SK-N-SH (cell line): ENCODE measurements around the gene KRTAP2-1. TPM values are rescaled to one million over a fixed set of nuclear protein-coding genes. Genes with fewer than 3 reads are reported as not detected.

Experiments used
- CTCF ChIA-PET: fragments of 300-600, 350-600 bp; formaldehyde crosslinking; extraction: SDS; loops from one replicate; lab custom pipeline; 2021; lab: Yijun Ruan, JAX
- POLR2A ChIA-PET: fragments of 350-600 bp; sonication (Branson Sonifier 250); formaldehyde crosslinking; extraction: SDS; loops from one replicate; lab custom pipeline; 2020; ENCODE audit warnings: antibody characterized with exemption, inconsistent platforms; lab: Yijun Ruan, JAX
- DNase-seq: peaks from one replicate; pipeline ENCODE4 v3.0.0; 2012
- H2AFZ ChIP-seq: fragments of 200-600 bp; sonication (generic); 2 replicates; pipeline ENCODE4 v1.8.1; 2016; ENCODE audit warnings: antibody characterized with exemption, mild to moderate bottlenecking, low read depth
- H3F3A ChIP-seq: fragments of 200-600 bp; sonication (generic); replicated peaks from 2 replicates; pipeline ENCODE3; 2016; ENCODE audit warnings: antibody characterized with exemption, mild to moderate bottlenecking; ENCODE audit not compliant: insufficient read depth
- H3K27ac ChIP-seq, 2 experiments: fragments of 200-500 bp in 1 of 2; fragments of 200-600 bp in 1 of 2; sonication (Bioruptor generic) in 1 of 2; sonication (generic), shearing (Covaris generic) in 1 of 2; 2 replicates each; pipeline versions ENCODE4 v1.5.1 to v1.6.1; 2014 to 2016; ENCODE audit warnings: low read depth in 2 of 2, inconsistent platforms in 1 of 2, low read length in 1 of 2, mild to moderate bottlenecking in 1 of 2, mixed read lengths in 1 of 2
- H3K27me3 ChIP-seq: fragments of 200-600 bp; sonication (generic), shearing (Covaris generic); 2 replicates; pipeline ENCODE4 v1.6.1; 2016; ENCODE audit warnings: mixed run types; ENCODE audit not compliant: insufficient read depth
- H3K36me3 ChIP-seq, 2 experiments: fragments of 200-500 bp in 1 of 2; fragments of 200-600 bp in 1 of 2; sonication (Bioruptor generic) in 1 of 2; sonication (generic) in 1 of 2; replicated peaks in 1 of 2; 2 replicates each; pipeline versions ENCODE3 to v1.5.1; 2014 to 2016; ENCODE audit warnings: low read length in 1 of 2, mild to moderate bottlenecking in 1 of 2; ENCODE audit not compliant: insufficient read depth in 2 of 2, control insufficient read depth in 1 of 2
- H3K4me1 ChIP-seq, 2 experiments: fragments of 200-500 bp in 1 of 2; fragments of 200-600 bp in 1 of 2; sonication (Bioruptor generic) in 1 of 2; sonication (generic), shearing (Covaris generic) in 1 of 2; 2 replicates each; pipeline versions ENCODE4 v1.5.1 to v1.6.1; 2014 to 2016; ENCODE audit warnings: low read depth in 1 of 2, low read length in 1 of 2, mixed run types in 1 of 2; ENCODE audit not compliant: insufficient read depth in 2 of 2, control insufficient read depth in 1 of 2
- H3K4me2 ChIP-seq: fragments of 200-600 bp; sonication (generic), shearing (Covaris generic); 2 replicates; pipeline ENCODE4 v1.6.1; 2017; ENCODE audit warnings: mixed run types
- H3K4me3 ChIP-seq, 2 experiments: fragments of 200-500 bp in 1 of 2; fragments of 200-600 bp in 1 of 2; sonication (Bioruptor generic) in 1 of 2; sonication (generic), shearing (Covaris generic) in 1 of 2; 2 replicates each; pipeline versions ENCODE4 v1.5.1 to v1.8.1; 2014 to 2016; ENCODE audit warnings: low read depth in 2 of 2, inconsistent platforms in 1 of 2, low read length in 1 of 2, mild to moderate bottlenecking in 1 of 2, mixed read lengths in 1 of 2, moderate library complexity in 1 of 2
- H3K79me2 ChIP-seq: fragments of 200-600 bp; sonication (generic); 2 replicates; pipeline ENCODE4 v1.8.1; 2017; ENCODE audit warnings: mild to moderate bottlenecking; ENCODE audit not compliant: insufficient read depth
- H3K9ac ChIP-seq: fragments of 200-600 bp; sonication (generic); 2 replicates; pipeline ENCODE4 v1.6.1; 2017; ENCODE audit warnings: mixed run types
- H3K9me2 ChIP-seq: fragments of 200-600 bp; sonication (generic); 2 replicates; pipeline ENCODE4 v1.6.1; 2017; ENCODE audit warnings: mixed run types
- H3K9me3 ChIP-seq: fragments of 200-600 bp; sonication (generic); 2 replicates; pipeline ENCODE4 v1.6.1; 2017; ENCODE audit warnings: mixed run types, mild to moderate bottlenecking, moderate library complexity
- H4K20me1 ChIP-seq: fragments of 200-600 bp; sonication (generic); 2 replicates; pipeline ENCODE4 v1.6.1; 2017; ENCODE audit warnings: mild to moderate bottlenecking, mixed run types; ENCODE audit not compliant: insufficient read depth
- CHD2 ChIP-seq: fragments of 150-350 bp; IDR thresholded peaks from 2 replicates; pipeline ENCODE4 v1.6.1; 2018; ENCODE audit warnings: low read length; ENCODE audit not compliant: partially characterized antibody
- ELF1 ChIP-seq: IDR thresholded peaks from 2 replicates; pipeline ENCODE4 v1.4.0; 2012
- FOXM1 ChIP-seq: IDR thresholded peaks from 2 replicates; pipeline ENCODE4 v1.4.0; 2012; ENCODE audit warnings: low read depth, mild to moderate bottlenecking
- GABPA ChIP-seq: IDR thresholded peaks from 2 replicates; pipeline ENCODE4 v1.4.0; 2012; ENCODE audit warnings: low read depth, mild to moderate bottlenecking
- GATA2 ChIP-seq: sonication (generic); formaldehyde crosslinking; IDR thresholded peaks from 2 replicates; pipeline ENCODE4 v1.5.0; 2020; ENCODE audit warnings: mild to moderate bottlenecking, missing genetic modification reagents
- MEF2A ChIP-seq: IDR thresholded peaks from 2 replicates; pipeline ENCODE4 v1.4.0; 2012; ENCODE audit warnings: low read depth, borderline replicate concordance
- MXI1 ChIP-seq: IDR thresholded peaks from 2 replicates; pipeline ENCODE4 v1.6.1; 2012; ENCODE audit warnings: mild to moderate bottlenecking, low read depth, low read length, improper control_type of control experiment
- NRF1 ChIP-seq: IDR thresholded peaks from 2 replicates; pipeline ENCODE4 v1.6.1; 2012; ENCODE audit warnings: low read depth, mild to moderate bottlenecking, low read length
- POLR2AphosphoS5 ChIP-seq: IDR thresholded peaks from 2 replicates; pipeline ENCODE4 v1.6.1; 2012; ENCODE audit warnings: low read depth, low read length
- RAD21 ChIP-seq: IDR thresholded peaks from 2 replicates; pipeline ENCODE4 v1.6.1; 2012; ENCODE audit warnings: mild to moderate bottlenecking, low read length
- RCOR1 ChIP-seq: fragments of 150-350 bp; IDR thresholded peaks from 2 replicates; pipeline ENCODE4 v1.6.1; 2017; ENCODE audit warnings: antibody characterized with exemption, low read length
- RFX5 ChIP-seq: IDR thresholded peaks from 2 replicates; pipeline ENCODE4 v1.6.1; 2012; ENCODE audit warnings: mild to moderate bottlenecking, improper control_type of control experiment, low read length
- RXRA ChIP-seq: IDR thresholded peaks from 2 replicates; pipeline ENCODE4 v1.4.0; 2012; ENCODE audit warnings: low read depth, mild to moderate bottlenecking, borderline replicate concordance
- SIN3A ChIP-seq: IDR thresholded peaks from 2 replicates; pipeline ENCODE4 v1.6.1; 2012; ENCODE audit warnings: low read depth, mild to moderate bottlenecking, low read length, moderate library complexity, borderline replicate concordance
- SMC3 ChIP-seq: IDR thresholded peaks from 2 replicates; pipeline ENCODE4 v1.6.1; 2012; ENCODE audit warnings: low read depth, low read length, improper control_type of control experiment
- TAF1 ChIP-seq: IDR thresholded peaks from 2 replicates; pipeline ENCODE4 v1.6.1; 2012; ENCODE audit warnings: low read depth, mild to moderate bottlenecking, low read length, moderate library complexity, borderline replicate concordance
- WGBS: methylation state at CpG from one replicate; pipeline ENCODE4 v1.1.6; 2017; ENCODE audit warnings: low lambda C conversion rate; 5-methylcytosine and 5-hydroxymethylcytosine counted together
- polyA plus RNA-seq, 3 experiments: library from polyadenylated mRNA; depleted of rRNA; stranded (reverse); fragments of >200 nt; gene quantifications; 2 replicates each; pipeline ENCODE4 v1.2.3, GENCODE V29; 2012
- TF ChIP-seq, protein P1 (sequence below): fragments of 150-350 bp; IDR thresholded peaks from 2 replicates; pipeline ENCODE4 v1.6.1; 2017; ENCODE audit warnings: antibody characterized with exemption, low read length, low read depth, borderline replicate concordance
- TF ChIP-seq, protein P2 (sequence below): fragments of 150-350 bp; IDR thresholded peaks from 2 replicates; pipeline ENCODE4 v1.6.1; 2016; ENCODE audit warnings: mild to moderate bottlenecking, low read depth, low read length
- TF ChIP-seq, protein P3 (sequence below): IDR thresholded peaks from 2 replicates; pipeline ENCODE4 v1.4.0; 2012; ENCODE audit warnings: low read depth, borderline replicate concordance
- TF ChIP-seq, protein P4 (sequence below): IDR thresholded peaks from 2 replicates; pipeline ENCODE4; 2012
- TF ChIP-seq, protein P5 (sequence below): IDR thresholded peaks from 2 replicates; pipeline ENCODE4 v1.4.0; 2012; ENCODE audit warnings: low read depth, borderline replicate concordance

KRTAP2-1 gene
- polyA plus RNA-seq, 1 of the 3 experiments (the other 2 are of a cell fraction): not detected

DNA sequence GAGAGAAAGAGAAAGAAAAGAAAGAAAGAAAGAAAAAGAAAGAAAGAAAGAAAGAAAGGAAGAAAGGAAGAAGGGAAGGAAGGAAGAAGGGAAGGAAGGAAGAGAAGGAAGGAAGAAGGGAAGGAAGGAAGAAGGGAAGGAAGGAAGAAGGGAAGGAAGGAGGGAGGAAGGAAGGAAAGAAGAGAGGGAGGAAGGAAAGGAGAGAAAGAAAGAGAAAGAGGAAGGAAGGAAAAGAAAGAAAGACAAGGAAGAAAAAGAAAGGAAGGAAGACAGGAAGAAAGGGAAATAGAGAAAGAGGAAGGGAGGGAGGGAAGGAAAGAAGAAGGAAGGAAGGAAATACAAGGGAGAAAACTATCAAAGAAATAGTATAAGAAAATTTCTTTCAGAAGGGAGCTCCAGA is 29.7 kb upstream of the KRTAP2-1 start (continued):
- no peak for TF ChIP-seq MXI1
- TF ChIP-seq, protein P1, sequence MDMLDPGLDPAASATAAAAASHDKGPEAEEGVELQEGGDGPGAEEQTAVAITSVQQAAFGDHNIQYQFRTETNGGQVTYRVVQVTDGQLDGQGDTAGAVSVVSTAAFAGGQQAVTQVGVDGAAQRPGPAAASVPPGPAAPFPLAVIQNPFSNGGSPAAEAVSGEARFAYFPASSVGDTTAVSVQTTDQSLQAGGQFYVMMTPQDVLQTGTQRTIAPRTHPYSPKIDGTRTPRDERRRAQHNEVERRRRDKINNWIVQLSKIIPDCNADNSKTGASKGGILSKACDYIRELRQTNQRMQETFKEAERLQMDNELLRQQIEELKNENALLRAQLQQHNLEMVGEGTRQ: no peak

DNA sequence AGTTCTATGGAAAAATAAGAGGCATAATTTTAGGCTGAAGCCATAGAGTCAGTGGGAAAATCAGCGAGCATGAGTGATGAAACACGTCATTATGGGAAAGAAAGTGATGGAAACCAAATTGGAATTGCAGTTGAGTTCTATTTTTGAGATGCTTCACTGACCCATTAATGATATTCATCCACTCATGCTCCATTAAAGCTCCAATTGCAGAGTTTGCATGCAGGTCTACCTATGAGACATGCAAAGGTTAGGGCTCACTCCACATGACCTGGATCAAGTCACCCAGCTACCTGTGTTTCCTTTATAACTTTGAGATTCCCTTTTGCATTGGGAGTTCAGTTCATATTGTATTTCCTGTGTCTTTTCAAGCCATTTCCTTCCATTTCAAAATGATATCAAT is 26.6 kb upstream of the KRTAP2-1 start:
- Histone ChIP-seq H3K36me3 (no peaks in the 10 kb centered on the region), H3K4me2 (no peak overlapping the region), H3K4me3 (no peak overlapping the region), H2AFZ (no peak overlapping the region), H3K9me3 (no peaks in the 10 kb centered on the region), H4K20me1 (no peaks in the 10 kb centered on the region), H3K9me2 (no peaks in the 10 kb centered on the region; the same call in 1 of the 2 replicates), H3K27me3 (no peaks in the 10 kb centered on the region), H3K9ac (no peak overlapping the region), H3F3A (no peaks in the 10 kb centered on the region), H3K27ac (no peak overlapping the region), H3K4me1 (no peaks in the 10 kb centered on the region), H3K79me2 (no peaks in the 10 kb centered on the region)
- ChIA-PET CTCF (interaction anchor here (2.1 kb wide), 1 partner anchor 475 kb away, joined by 6 read pairs; no protein-coding TSS in a partner anchor), POLR2A (no interaction called here)
- DNase-seq: no peak
- TF ChIP-seq GATA2 (no peak), RXRA (no peak), POLR2AphosphoS5 (no peak), GABPA (no peak), TAF1 (no peak), RFX5 (no peak), MEF2A (no peak), SIN3A (no peak), CHD2 (no peak), ELF1 (no peak), NRF1 (no peak), SMC3 (no peak), FOXM1 (no peak), RCOR1 (no peak), RAD21 (no peak)
- TF ChIP-seq, protein P2, sequence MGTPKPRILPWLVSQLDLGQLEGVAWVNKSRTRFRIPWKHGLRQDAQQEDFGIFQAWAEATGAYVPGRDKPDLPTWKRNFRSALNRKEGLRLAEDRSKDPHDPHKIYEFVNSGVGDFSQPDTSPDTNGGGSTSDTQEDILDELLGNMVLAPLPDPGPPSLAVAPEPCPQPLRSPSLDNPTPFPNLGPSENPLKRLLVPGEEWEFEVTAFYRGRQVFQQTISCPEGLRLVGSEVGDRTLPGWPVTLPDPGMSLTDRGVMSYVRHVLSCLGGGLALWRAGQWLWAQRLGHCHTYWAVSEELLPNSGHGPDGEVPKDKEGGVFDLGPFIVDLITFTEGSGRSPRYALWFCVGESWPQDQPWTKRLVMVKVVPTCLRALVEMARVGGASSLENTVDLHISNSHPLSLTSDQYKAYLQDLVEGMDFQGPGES: no peak
- TF ChIP-seq, protein P1: no peak
- TF ChIP-seq, protein P3, sequence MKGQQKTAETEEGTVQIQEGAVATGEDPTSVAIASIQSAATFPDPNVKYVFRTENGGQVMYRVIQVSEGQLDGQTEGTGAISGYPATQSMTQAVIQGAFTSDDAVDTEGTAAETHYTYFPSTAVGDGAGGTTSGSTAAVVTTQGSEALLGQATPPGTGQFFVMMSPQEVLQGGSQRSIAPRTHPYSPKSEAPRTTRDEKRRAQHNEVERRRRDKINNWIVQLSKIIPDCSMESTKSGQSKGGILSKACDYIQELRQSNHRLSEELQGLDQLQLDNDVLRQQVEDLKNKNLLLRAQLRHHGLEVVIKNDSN: no peak
- TF ChIP-seq, protein P4, sequence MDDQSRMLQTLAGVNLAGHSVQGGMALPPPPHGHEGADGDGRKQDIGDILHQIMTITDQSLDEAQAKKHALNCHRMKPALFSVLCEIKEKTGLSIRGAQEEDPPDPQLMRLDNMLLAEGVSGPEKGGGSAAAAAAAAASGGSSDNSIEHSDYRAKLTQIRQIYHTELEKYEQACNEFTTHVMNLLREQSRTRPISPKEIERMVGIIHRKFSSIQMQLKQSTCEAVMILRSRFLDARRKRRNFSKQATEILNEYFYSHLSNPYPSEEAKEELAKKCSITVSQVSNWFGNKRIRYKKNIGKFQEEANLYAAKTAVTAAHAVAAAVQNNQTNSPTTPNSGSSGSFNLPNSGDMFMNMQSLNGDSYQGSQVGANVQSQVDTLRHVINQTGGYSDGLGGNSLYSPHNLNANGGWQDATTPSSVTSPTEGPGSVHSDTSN: no peak
- TF ChIP-seq, protein P5, sequence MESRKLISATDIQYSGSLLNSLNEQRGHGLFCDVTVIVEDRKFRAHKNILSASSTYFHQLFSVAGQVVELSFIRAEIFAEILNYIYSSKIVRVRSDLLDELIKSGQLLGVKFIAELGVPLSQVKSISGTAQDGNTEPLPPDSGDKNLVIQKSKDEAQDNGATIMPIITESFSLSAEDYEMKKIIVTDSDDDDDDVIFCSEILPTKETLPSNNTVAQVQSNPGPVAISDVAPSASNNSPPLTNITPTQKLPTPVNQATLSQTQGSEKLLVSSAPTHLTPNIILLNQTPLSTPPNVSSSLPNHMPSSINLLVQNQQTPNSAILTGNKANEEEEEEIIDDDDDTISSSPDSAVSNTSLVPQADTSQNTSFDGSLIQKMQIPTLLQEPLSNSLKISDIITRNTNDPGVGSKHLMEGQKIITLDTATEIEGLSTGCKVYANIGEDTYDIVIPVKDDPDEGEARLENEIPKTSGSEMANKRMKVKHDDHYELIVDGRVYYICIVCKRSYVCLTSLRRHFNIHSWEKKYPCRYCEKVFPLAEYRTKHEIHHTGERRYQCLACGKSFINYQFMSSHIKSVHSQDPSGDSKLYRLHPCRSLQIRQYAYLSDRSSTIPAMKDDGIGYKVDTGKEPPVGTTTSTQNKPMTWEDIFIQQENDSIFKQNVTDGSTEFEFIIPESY: no peak
- WGBS: 29% methylated on average over 2 of the region's 2 CpGs
